Raji (cell line): ENCODE results near the gene CBFA2T3.

Source experiments
- POLR2A ChIP-seq: IDR thresholded peaks from 2 replicates; pipeline ENCODE4 v1.6.1; 2011; ENCODE audit warnings: low read depth, low read length, control low read depth; ENCODE audit not compliant: insufficient read depth

CBFA2T3 gene

DNA sequence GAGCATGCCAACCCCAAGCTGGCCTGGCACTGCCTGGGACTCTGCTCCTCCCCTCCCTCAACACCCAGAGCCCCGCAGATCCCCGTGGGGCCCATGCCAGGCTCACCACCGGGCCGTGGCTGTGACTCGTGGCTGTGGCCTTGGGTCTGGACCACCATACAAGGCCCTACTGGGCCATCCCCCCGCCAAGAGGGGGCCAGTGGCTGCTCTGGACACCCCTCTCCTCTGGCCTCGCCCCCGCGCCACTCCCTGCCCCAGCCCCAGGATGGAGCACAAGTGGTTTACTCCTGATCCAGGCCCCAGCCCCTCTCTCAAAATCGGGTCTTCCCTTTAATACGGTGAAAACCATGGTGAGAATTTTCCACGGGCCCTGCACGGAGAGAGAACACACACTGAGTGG, 113.6 kb downstream of the CBFA2T3 start:
- TF ChIP-seq POLR2A = no peak

GRCh38 chr16:88862968-88863367, 114.0 kb downstream of the CBFA2T3 start:
- TF ChIP-seq POLR2A = no peak

DNA sequence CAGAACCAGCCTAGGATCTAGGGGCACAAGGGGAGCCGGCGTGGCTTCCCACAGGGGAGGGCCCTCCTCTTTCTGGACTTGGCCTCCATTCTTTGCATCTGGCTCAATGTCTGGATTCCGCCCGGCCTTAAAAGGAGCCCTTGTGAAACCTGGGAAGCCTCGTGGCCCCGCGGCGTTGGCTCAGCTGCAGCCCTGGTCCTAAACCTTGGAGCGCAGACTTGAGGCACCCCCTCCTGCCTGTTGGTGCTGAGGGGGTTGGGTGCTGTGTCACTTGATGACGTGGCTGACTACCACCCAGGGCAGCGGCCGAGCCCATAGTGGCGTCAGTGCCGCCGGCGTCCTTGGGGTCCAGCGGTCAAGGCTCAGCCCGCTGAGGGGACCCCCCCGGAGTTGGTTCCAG, 115.6 kb downstream of the CBFA2T3 start:
- TF ChIP-seq POLR2A = no peak

DNA sequence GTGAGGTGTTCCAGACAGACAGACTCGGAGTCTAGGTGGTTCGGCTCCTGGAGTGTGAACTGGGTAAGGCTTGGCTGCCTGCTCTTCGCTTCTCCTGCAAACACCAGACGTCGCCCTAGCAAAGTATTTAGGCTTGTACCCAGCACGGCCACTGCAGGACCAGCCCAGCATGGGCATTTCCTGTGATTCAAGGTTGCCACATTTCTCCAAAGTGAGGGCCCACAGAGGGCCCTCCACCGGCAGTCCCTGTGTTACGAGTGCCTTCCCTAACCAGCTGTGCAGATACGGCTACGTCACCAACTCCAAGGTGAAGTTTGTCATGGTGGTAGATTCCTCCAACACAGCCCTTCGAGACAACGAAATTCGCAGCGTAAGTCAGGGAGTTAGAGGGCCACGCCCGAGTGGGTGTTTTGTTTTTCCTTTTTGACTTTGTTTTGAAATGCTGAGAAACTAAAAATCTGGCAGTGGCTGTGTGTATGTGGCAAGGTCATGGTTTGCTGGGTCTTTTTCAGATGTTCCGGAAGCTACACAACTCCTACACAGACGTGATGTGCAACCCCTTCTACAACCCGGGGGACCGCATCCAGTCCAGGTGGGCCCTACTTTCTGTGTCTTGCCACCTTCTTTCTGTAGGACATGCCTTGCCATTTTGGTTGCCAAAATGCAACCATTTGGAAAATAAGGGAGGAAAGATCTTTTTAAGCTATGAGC, 117.5 kb downstream of the CBFA2T3 start:
- TF ChIP-seq POLR2A = no peak

DNA sequence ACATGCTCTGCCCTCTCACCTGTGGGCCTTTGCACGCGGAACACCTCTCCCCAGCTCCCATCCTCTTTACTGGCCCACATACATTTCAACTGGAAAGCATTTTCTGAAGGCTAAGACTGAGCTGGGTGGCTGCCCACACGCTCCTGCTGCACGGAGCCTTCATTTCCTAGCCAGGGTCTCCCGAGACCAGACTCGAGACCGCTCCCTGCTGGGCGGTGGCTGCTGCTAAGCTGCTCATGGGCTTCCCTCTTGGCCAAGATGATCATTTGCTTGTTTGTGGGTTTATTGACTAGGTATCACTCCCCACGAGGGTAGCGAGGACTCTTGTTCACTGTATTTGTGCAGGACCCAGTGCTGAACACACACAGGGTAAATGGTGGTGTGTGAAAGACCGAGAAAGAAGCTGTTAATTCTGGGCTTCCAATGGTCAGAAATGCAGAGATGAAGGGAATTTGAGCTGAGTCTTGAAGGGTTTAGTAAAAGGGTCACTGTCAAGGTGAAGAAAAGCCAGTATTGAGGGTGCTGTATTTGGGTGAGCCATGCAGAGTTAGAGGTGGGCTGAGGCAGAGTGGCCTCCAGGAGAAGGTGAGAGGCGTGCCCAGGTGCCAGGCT, 119.2 kb downstream of the CBFA2T3 start:
- peak; percentile 32; the same call in 1 of the 2 replicates for TF ChIP-seq POLR2A

DNA sequence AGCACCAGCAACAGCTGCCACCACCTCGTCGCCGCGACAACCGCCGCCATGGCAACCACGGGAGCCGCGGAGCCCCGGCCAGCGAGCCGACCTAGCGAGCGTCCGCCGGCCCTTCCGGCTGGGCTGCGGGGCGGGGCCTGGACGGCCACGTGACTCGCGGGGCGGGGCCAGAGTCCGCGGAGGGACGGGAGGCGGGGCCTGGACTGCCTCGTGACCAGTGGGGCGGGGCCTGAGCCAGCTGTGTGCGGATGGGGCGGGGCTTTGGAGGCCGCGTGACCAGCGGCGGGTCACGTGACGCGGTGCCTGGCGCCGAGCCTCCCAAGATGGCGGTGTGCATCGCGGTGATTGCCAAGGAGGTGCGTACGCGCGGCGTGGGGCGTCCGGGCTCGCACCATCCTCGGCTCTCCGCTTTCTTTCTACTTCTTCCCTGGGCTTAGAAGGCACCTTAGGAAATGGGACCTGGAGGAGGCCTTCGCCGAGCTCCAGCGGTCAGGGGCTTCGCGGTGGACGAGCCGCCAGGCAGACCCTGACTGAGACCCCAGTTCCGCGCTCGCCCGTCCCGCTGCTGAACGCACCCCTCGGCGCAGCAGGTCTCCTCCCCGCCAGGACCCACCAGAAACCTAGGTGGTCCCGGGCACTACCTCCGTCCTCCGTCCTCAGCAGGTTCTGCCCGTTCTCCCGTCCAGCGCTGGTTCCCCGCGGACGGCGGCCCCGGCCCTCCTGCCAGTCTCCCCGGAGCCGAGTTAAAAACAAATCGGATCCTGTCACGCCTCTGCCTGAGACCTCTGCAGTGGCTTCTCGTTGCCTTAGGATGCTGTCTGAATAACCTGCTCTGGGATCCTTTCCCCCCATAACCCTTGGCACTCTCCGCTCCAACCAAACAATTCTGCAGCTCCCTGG, 119.9 kb downstream of the CBFA2T3 start, which contains the start of the genes GALNS and TRAPPC2L:
TSS of gene GALNS (minus strand) at position 120 of the 900 bp plus-strand sequence. CDS start at position 50, 70 bp downstream.
TSS of gene TRAPPC2L (plus strand) at position 300 of the 900 bp plus-strand sequence. CDS start at position 324, 24 bp downstream.
- peak; percentile 97 for TF ChIP-seq POLR2A

GRCh38 chr16:88856122-88856827, 120.7 kb downstream of the CBFA2T3 start:
- no peak for TF ChIP-seq POLR2A

DNA sequence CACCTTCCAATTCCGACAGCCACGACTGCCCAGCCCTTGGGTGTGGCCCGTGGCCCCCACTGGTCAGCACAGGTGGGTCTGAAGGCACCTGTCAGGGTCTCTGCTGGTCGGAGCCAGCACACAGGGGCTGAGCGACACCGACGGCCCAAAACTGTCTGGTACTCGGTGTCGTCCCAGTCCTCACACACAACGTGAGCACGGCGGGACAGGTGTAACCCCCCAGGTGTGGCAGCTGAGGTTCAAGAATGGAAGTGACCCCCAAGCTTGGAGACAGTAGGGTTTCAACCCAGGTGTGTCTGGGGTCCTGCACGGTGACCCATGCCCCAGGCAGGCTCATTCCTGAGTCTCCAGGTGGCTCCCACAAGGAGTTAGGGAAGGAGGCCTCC, 121.3 kb downstream of the CBFA2T3 start:
- TF ChIP-seq POLR2A = no peak

- TF ChIP-seq POLR2A = no peak
These were observed 121.8 kb downstream of the CBFA2T3 start for GRCh38 chr16:88855176-88855575.

DNA sequence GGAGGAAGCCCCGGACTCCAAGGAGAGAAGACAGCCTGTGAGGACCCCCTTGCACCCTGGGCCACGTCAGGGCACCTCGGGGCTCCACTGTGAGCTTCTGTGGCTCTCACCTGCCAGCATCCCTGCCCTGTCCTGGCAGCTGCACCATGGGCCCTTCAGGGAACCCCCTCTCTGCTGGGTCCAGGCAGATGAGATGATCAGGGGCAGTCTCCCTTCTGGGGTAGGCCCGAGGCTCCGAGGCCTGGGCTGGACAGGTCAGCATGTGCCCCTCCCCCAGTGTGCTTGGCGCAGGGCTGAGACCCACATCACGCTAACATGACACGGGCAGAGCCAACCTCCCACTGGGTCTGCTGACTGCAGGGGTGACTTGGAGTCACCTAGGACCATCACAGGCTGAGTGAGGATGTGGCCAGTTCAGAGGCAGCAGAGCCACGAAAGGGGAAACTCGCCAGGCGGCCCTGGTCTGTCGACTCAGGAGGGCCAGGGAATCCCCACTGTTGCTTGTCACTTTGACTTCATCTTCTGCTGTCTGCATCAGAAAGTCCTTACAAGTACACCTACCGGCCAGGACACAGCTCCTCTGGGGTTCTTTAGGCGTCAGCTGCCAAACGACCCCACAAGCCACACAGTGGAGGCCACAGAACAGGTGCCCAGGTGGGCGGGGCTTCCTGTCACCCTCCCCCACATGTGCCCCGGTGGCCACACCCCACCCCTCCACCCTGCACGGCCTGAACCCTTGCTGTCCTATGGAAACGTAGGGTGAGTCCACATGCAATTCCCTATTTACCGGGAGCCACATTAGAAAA, 122.5 kb downstream of the CBFA2T3 start:
- no peak for TF ChIP-seq POLR2A

GRCh38 chr16:88853325-88853941, 123.6 kb downstream of the CBFA2T3 start:
- no peak for TF ChIP-seq POLR2A

- TF ChIP-seq POLR2A = no peak
These were observed 125.4 kb downstream of the CBFA2T3 start for GRCh38 chr16:88851616-88852015.

DNA sequence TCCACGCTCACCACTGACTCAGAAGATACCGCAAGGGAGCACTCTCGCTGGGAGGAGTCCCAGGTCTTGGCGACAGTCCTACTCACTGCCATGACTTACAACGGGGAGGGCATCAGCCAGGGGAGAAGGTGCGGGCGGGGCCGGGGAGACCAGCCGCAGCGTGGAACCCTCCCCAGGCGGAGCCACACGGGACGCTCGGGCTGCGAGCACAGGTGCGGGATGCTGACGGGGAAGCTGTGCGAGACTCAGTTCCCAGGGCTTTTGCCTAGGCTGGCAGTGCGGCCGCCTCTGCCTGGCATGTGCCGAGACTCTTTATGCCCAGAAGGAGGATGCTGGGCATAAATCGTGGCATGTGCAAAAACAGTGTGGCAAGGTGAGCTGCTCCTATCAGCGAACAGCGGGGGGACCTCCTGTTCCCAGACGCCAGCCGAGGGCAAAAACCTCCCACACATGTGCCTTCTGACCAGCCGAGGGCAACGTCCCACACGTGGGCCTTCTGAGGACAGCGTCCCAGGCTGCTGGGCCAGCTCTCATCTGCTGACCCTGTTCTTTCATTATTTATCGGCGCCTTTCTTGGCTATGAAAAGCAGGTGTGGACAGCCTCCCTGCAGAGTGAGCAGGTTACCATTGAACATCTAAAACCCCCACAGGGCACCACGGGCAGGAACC, 126.3 kb downstream of the CBFA2T3 start:
- TF ChIP-seq POLR2A = no peak

DNA sequence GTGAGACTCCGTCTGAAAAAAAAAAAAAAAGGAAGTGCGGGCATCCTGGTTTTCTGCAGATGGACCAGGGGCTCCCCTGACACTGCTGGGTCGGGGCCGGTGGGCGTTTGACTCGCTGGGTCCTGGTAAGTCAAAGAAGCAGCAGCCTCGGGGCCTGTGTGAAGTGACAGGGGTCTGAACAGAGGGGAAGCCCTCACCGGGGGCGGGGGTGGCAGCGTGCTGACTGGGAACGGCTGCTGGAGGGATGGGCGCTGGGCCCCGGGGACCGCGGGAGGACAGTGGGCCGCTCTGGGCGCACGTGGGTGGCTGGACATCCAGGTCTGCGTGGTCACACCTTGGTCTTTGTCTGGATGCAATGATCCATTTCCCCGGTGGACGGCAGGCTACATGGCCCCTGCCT, 128.4 kb downstream of the CBFA2T3 start:
- TF ChIP-seq POLR2A = no peak

- TF ChIP-seq POLR2A = no peak
These were observed 129.4 kb downstream of the CBFA2T3 start for GRCh38 chr16:88847654-88848053.
